HG03558 (cell line): Measurements from ENCODE around the gene LY86.

Source experiments
- ATAC-seq: cut with Tn5 transposase; IDR thresholded peaks from one replicate; pipeline ENCODE4 v1.9.1; 2021; ENCODE audit warnings: moderate number of reproducible peaks; ENCODE audit not compliant: unreplicated experiment; ENCODE audit errors: extremely low read depth

Gene LY86

DNA sequence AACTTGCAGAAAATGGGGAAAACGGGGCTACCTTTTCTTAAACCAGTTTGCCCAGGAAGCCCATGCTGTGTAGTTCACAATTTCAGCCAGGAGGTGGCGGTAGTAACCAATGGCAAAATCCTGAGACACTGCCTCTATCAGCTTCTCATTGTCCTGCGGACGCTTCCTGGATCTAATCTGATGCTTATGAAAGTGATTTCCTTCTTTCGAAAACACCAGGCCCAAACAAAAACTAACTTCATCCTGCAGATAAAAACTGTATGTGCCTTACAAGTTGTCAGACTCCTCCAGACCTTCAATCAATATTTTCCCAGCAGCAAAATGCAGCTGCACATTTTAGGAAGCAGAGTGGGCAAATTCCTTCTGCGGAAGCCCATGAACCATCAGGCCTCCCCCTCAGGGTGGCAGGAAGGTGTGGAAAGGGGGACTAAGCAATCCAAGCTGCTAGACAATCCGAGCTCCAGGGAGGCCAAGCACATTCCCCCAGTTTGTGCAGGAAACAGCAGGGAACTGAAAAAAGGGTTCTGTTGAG, 88.5 kb downstream of the LY86 start:
- no peak for ATAC-seq

- ATAC-seq: no peak
These were observed 89.7 kb downstream of the LY86 start for GRCh38 chr6:6678185-6678671.

- ATAC-seq: no peak
These were observed 90.3 kb downstream of the LY86 start for GRCh38 chr6:6678811-6679210.

GRCh38 chr6:6679633-6680032, 91.1 kb downstream of the LY86 start:
- ATAC-seq: no peak

DNA sequence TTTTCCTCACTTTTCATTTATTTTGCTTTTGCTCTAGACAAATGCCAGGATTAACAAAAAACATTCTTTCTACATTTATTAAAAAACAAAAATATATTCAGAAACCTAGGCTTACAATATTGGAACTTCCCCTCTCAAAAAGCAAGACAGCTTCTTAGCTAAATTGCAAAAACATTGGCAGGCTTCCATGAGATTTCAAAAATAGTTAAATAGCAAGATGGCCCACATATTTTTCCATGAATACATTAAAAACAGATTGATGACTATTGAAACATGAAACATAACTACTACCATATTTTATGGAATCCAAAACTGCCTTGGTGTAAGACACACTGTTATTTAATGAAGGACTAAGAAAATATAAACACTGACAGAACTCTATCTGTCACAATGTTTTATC, 92.0 kb downstream of the LY86 start:
- ATAC-seq: no peak

DNA sequence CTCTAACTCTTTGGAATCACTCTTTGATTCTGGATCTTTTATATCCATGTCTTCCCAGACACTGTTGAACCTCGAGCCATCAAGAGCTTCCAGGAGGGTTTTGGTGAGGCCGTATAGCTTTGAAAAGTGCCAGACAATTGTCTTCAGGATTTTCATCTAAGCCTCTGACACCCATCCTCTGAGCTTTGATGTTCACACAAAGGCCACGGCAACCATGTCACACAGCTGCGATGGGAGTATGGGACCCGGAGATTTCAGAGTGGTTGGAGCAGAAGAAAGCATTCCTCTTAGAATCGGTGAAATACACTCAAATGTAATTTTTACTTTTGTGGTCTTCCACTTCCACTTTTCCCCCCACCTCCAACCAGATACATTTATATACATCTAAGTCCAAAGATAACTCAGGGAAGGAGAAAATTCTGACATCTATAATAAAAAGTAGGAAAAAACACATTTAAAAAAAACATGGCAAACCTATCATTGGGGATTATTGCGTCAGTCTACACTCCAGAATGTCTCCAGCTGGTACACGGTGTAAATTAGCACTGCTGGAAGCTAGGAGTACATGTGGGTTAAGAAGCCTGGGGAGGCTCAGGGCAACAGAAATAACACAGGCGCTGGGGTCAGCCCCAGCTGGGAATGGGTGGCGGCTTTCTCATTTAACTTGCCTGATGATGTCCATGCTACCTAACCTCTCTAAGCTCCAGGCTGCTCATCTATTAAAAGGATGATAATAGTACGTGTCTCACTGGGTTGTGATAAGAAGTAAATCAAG, 92.7 kb downstream of the LY86 start:
- ATAC-seq: no peak

DNA sequence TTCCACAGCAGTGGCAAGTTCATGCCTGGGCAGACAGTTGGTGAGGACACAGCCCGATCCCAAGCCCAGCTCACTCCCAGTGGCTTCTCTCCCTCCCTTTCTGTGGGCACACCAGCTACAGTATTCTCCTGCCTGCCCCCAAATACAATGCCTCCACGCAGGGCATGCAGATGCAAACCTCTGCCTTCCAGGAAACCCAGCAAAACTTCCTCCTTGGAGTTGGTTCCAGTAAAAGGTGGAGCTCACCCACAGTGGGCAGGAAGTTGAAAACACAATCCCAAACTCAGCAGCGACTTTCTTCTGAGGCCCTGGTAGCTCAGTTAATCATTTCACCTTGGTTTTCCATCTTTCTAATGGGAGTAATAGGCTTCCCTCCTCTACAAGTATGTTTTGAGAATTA, 93.7 kb downstream of the LY86 start:
- no peak for ATAC-seq

GRCh38 chr6:6683969-6684833, 95.7 kb downstream of the LY86 start:
- ATAC-seq: peak; percentile 72

- ATAC-seq: no peak
These were observed 96.9 kb downstream of the LY86 start for GRCh38 chr6:6685249-6686040.

GRCh38 chr6:6686176-6686575, 97.7 kb downstream of the LY86 start:
- no peak for ATAC-seq

GRCh38 chr6:6686748-6687601, 98.5 kb downstream of the LY86 start:
- no peak for ATAC-seq

DNA sequence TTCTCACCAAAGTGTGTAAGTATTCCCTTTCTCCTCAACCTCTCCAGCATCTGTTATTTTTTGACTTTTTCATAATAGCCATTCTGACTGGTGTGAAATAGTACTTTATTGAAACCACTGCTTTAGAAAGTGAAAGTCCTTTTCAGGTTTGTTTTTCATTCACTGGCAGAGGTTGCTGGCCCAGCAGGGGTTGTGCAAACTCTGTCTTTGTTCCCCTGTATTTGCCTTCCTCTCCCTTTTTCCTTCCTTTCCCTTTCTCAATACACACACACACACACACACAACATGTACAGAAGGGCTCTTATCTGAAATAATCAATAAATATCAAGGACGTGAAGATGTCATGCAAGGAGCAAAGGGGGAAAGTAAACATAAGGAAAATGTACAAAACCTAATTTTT, 99.8 kb downstream of the LY86 start:
- no peak for ATAC-seq

DNA sequence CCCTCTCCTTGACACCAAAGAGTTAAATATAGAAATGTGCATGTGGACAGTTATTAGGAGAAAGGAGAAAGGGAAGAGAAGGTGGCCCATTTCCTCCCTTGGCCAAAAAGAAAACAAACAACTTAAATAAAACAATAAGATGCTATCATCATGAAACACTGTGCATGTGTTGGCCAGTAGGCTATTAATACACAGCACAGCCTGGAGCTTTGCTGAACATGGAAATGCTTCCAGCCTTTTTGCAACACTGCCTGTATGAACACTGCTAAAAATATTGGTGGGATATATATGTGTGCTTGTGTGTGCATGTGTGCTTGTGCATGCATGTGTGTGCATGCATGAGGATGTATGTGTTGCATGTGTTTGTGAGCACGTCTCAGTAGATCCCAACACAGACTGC, 100.4 kb downstream of the LY86 start:
- no peak for ATAC-seq

GRCh38 chr6:6689400-6690143, 101.1 kb downstream of the LY86 start:
- no peak for ATAC-seq

GRCh38 chr6:6690144-6690483, 101.6 kb downstream of the LY86 start:
- no peak for ATAC-seq

DNA sequence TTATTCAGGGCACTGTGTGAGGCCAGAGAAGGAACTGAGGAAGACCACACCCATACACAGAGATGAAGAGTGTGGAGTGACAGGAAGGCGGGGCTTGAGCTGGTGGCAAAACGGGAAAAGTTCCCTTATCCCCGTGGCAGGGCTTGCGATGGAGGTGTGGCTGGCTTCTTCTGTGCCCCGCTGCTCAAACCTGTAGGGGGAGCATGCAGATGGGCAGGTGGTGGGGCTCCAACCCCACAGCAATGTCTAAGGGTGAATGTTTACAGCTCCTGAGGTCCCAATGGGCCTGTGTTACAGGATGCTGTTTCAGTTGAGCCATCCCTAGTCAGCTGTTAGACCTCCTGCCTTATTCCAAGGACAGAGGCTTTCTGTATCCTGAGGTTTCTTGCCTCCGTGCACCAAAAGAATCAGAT, 105.9 kb downstream of the LY86 start:
- ATAC-seq: no peak

- ATAC-seq: no peak
These were observed 106.5 kb downstream of the LY86 start for GRCh38 chr6:6694825-6695624.

GRCh38 chr6:6695625-6696276, 107.2 kb downstream of the LY86 start:
- ATAC-seq: no peak
